K562 (cell line): ENCODE results near the gene PRDM10. TPM values are rescaled to one million over a fixed set of nuclear protein-coding genes. Genes with fewer than 3 reads are reported as not detected.

ENCODE experiments used
- ASH1L ChIP-seq: fragments of 450-650 bp; IDR thresholded peaks from 2 replicates; pipeline ENCODE4 v1.6.1; 2018; ENCODE audit warnings: borderline replicate concordance, mild to moderate bottlenecking, low read depth; ENCODE audit not compliant: partially characterized antibody
- CREB5 ChIP-seq: fragments of 250-450 bp; sonication (Bioruptor Pico); IDR thresholded peaks from 2 replicates; pipeline ENCODE4 v1.5.0; 2020; ENCODE audit warnings: mild to moderate bottlenecking
- EWSR1 ChIP-seq: fragments of 450-650 bp; IDR thresholded peaks from 2 replicates; pipeline ENCODE4 v1.6.1; 2018; ENCODE audit warnings: borderline replicate concordance, mild to moderate bottlenecking, low read depth, moderate library complexity; ENCODE audit not compliant: partially characterized antibody
- FOXK2 ChIP-seq, 2 experiments: fragments of 450-650 bp; IDR thresholded peaks in 1 of 2; conservative IDR thresholded peaks in 1 of 2; 2 replicates each; pipeline ENCODE4 v1.6.1; 2016; ENCODE audit warnings: low read depth in 2 of 2, mild to moderate bottlenecking in 1 of 2
- FOXO4 ChIP-seq: fragments of 450-650 bp; formaldehyde crosslinking; IDR thresholded peaks from 2 replicates; pipeline ENCODE4 v1.4.0; 2020; ENCODE audit warnings: mild to moderate bottlenecking, moderate library complexity
- HDAC2 ChIP-seq: fragments of 450-650 bp; IDR thresholded peaks from 2 replicates; pipeline ENCODE4 v1.6.1; 2016; ENCODE audit warnings: mild to moderate bottlenecking
- HMG20B ChIP-seq: fragments of 250-450 bp; sonication (Bioruptor Pico); IDR thresholded peaks from 2 replicates; pipeline ENCODE4 v1.5.0; 2021; ENCODE audit warnings: mild to moderate bottlenecking
- HNRNPUL1 ChIP-seq: fragments of 200-400 bp; formaldehyde crosslinking; IDR thresholded peaks from 2 replicates; pipeline ENCODE4 v1.6.1; 2017; ENCODE audit warnings: low read length
- SIX5 ChIP-seq, 2 experiments: IDR thresholded peaks; 2 replicates each; pipeline ENCODE4 v1.6.1; 2011; ENCODE audit warnings: low read length in 2 of 2, borderline replicate concordance in 1 of 2, low read depth in 1 of 2, mild to moderate bottlenecking in 1 of 2, moderate library complexity in 1 of 2; ENCODE audit not compliant: insufficient read depth in 1 of 2
- SMARCB1 ChIP-seq: IDR thresholded peaks from 2 replicates; pipeline ENCODE4 v1.6.1; 2011; ENCODE audit warnings: improper control_type of control experiment, low read depth; ENCODE audit not compliant: insufficient read length
- TFAM ChIP-seq: fragments of 250-450 bp; sonication (Bioruptor Pico); conservative IDR thresholded peaks from 2 replicates; pipeline ENCODE4 v1.5.0; 2021; ENCODE audit warnings: mild to moderate bottlenecking, moderate library complexity
- ZBTB9 ChIP-seq: fragments of 450-650 bp; formaldehyde crosslinking; IDR thresholded peaks from 2 replicates; pipeline ENCODE4 v1.4.0; 2020; ENCODE audit warnings: mild to moderate bottlenecking, moderate library complexity
- ZEB2 ChIP-seq: fragments of 450-650 bp; IDR thresholded peaks from 2 replicates; pipeline ENCODE4 v1.6.1; 2016
- ZNF12 ChIP-seq: sonication (generic); formaldehyde crosslinking; IDR thresholded peaks from 2 replicates; pipeline ENCODE4 v1.4.0; 2020; ENCODE audit warnings: mild to moderate bottlenecking, missing genetic modification reagents
- ZNF76 ChIP-seq: fragments of 250-450 bp; sonication (Bioruptor Pico); IDR thresholded peaks from 2 replicates; pipeline ENCODE4 v1.4.0; 2020; ENCODE audit warnings: mild to moderate bottlenecking, moderate library complexity, borderline replicate concordance
- polyA plus RNA-seq, 8 experiments: library from polyadenylated mRNA; depleted of rRNA in 4 of 8; stranded (reverse) in 5 of 8; unstranded in 3 of 8; fragments of >200 nt; fragmentation: Nextera tagmentation in 2 of 8; fragmentation: Illumina TruSeq in 1 of 8; extraction: Ambion mirVana in 2 of 8; extraction: Trizol in 1 of 8; gene quantifications; 2 replicates each; pipeline versions ENCODE4 v1.2.1 to v1.2.3, GENCODE V29; 2011 to 2014; ENCODE audit warnings: inconsistent platforms in 1 of 8, missing spikeins in 1 of 8
- total RNA-seq, 7 experiments: library from RNA; depleted of rRNA in 6 of 7; stranded (reverse); fragments of >200 nt in 6 of 7; fragmentation: Illumina TruSeq in 2 of 7; extraction: Trizol in 2 of 7; gene quantifications; 2 replicates each; pipeline versions ENCODE4 v1.2.1 to v1.2.3, GENCODE V29; 2011 to 2021; ENCODE audit warnings: low replicate concordance in 1 of 7
- TF ChIP-seq, protein P1 (sequence below): fragments of 250-450 bp; sonication (Bioruptor Pico); IDR thresholded peaks from 2 replicates; pipeline ENCODE4 v1.9.0; 2021; ENCODE audit warnings: mild to moderate bottlenecking
- TF ChIP-seq, protein P2 (sequence below): fragments of 450-650 bp; IDR thresholded peaks from 2 replicates; pipeline ENCODE4 v1.7.1; 2018; ENCODE audit warnings: mild to moderate bottlenecking, low read depth; ENCODE audit not compliant: partially characterized antibody
- TF ChIP-seq, protein P3 (sequence below): fragments of 450-650 bp; IDR thresholded peaks from 2 replicates; pipeline ENCODE4 v1.6.1; 2016; ENCODE audit warnings: missing biosample characterization, missing genetic modification characterization

PRDM10 gene
- total and polyA plus RNA-seq, 9 of the 15 experiments (the other 6 are each of a cell fraction or from before 2014, with no cell fraction given) = 0.89 to 9.3 (median 4.5) TPM

DNA sequence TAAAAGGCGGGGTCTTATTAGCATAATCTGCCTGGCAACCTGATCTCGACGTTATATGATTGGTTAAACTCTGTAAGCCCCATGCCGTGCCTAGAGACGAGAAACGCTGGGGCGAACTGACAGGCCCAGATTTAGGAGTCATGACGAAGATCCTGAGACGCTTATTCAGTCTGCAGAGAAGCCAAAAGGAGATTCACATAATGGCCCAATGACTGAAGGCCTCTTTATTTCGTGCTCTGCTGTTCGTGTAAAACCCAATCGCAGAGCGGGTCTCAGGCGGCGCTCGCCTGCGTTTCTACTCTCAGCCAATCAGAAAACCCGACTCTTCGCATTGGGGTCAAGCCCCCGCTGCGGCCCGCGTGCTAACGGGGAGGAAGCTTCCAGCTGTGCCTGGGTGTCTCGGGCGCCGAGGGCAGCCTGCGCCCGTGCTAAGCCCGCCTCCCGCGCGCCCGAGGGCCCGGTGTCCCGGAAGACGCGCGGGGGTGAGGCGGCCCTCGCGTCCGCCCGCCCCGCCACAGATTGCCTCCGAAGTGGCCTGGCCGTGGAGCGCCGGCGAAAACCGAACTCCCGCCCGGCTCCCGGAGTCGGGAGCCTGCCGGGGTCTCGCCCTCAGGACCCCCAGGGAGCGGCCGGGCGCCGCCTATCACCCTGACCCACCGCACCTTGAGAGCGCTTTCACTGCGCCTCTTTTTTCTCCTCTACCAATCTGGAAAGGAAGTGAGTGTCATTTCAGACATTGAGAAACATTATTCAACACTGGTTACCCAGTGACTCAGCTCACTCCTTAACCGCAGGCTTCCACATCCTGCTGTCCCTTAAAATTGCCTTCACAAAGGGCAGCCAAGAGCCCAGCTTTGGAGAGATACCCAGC lies 446 bp upstream of the PRDM10 start (continued):
- no peak for TF ChIP-seq SIX5 (IDR thresholded peaks at IDR 0.05; ENCODE audit: borderline replicate concordance in 1 of 2, insufficient read depth in 1 of 2, low read depth in 1 of 2, low read length in 2 of 2)
- TF ChIP-seq EWSR1 = no peak
- TF ChIP-seq HNRNPUL1 = no peak
- TF ChIP-seq ZNF12 (CRISPR knock-in tag) = no peak
- peak; percentile 53; the same call in 1 of the 2 replicates for TF ChIP-seq HDAC2
- no peak for TF ChIP-seq TFAM
- TF ChIP-seq, protein P1, sequence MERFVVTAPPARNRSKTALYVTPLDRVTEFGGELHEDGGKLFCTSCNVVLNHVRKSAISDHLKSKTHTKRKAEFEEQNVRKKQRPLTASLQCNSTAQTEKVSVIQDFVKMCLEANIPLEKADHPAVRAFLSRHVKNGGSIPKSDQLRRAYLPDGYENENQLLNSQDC (CRISPR knock-in tag) = no peak
- no peak for TF ChIP-seq FOXO4 (CRISPR knock-in tag)
- no peak for TF ChIP-seq HMG20B (CRISPR knock-in tag)
- TF ChIP-seq ASH1L = peak; percentile 81
- no peak for TF ChIP-seq SMARCB1
- TF ChIP-seq, protein P2, sequence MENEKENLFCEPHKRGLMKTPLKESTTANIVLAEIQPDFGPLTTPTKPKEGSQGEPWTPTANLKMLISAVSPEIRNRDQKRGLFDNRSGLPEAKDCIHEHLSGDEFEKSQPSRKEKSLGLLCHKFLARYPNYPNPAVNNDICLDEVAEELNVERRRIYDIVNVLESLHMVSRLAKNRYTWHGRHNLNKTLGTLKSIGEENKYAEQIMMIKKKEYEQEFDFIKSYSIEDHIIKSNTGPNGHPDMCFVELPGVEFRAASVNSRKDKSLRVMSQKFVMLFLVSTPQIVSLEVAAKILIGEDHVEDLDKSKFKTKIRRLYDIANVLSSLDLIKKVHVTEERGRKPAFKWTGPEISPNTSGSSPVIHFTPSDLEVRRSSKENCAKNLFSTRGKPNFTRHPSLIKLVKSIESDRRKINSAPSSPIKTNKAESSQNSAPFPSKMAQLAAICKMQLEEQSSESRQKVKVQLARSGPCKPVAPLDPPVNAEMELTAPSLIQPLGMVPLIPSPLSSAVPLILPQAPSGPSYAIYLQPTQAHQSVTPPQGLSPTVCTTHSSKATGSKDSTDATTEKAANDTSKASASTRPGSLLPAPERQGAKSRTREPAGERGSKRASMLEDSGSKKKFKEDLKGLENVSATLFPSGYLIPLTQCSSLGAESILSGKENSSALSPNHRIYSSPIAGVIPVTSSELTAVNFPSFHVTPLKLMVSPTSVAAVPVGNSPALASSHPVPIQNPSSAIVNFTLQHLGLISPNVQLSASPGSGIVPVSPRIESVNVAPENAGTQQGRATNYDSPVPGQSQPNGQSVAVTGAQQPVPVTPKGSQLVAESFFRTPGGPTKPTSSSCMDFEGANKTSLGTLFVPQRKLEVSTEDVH = no peak
- no peak; a peak in 1 of 4 replicates for TF ChIP-seq FOXK2 (conservative IDR thresholded peaks at IDR 0.05 in 1 of 2, IDR thresholded peaks at IDR 0.05 in 1 of 2; ENCODE audit: low read depth in 2 of 2)
- no peak for TF ChIP-seq ZNF76 (CRISPR knock-in tag)
- TF ChIP-seq ZBTB9 (CRISPR knock-in tag) = no peak
- no peak for TF ChIP-seq CREB5 (CRISPR knock-in tag)
- no peak for TF ChIP-seq ZEB2
- TF ChIP-seq, protein P3, sequence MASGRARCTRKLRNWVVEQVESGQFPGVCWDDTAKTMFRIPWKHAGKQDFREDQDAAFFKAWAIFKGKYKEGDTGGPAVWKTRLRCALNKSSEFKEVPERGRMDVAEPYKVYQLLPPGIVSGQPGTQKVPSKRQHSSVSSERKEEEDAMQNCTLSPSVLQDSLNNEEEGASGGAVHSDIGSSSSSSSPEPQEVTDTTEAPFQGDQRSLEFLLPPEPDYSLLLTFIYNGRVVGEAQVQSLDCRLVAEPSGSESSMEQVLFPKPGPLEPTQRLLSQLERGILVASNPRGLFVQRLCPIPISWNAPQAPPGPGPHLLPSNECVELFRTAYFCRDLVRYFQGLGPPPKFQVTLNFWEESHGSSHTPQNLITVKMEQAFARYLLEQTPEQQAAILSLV (tag) = no peak
